Esophagus squamous epithelium (tissue), 5 donors: Measurements from ENCODE around the gene HIVEP1. TPM values are rescaled to one million over a fixed set of nuclear protein-coding genes. Genes with fewer than 3 reads are reported as not detected.

Experiments
- DNase-seq: peaks from one replicate; lab custom pipeline; 2025; lab: John Stamatoyannopoulos, UW
- H3K27ac ChIP-seq, 4 donors: fragments of 200-600 bp; sonication (generic); one replicate each; pipeline ENCODE4 v1.5.1; 2016 to 2019; ENCODE audit warnings: mild to moderate bottlenecking in 1 of 4
- H3K27me3 ChIP-seq, 4 donors: fragments of 200-600 bp; sonication (generic); 1 replicate in 3 of 4; 2 replicates in 1 of 4; pipeline versions ENCODE4 v1.5.1 to v1.6.0; 2017 to 2021; ENCODE audit warnings: antibody characterized with exemption in 1 of 4
- H3K36me3 ChIP-seq, 3 donors: fragments of 200-600 bp; sonication (generic); one replicate each; pipeline ENCODE4 v1.5.1; 2016 to 2019
- H3K4me1 ChIP-seq, 3 donors: fragments of 200-600 bp; sonication (generic); one replicate each; pipeline ENCODE4 v1.5.1; 2017 to 2019
- H3K4me3 ChIP-seq, 4 donors: fragments of 200-600 bp; sonication (generic); 1 replicate in 3 of 4; 2 replicates in 1 of 4; pipeline ENCODE4 v1.5.1; 2016 to 2019; ENCODE audit warnings: mild to moderate bottlenecking in 2 of 4, moderate library complexity in 1 of 4
- H3K9me3 ChIP-seq, 3 donors: fragments of 200-600 bp; sonication (generic); one replicate each; pipeline ENCODE4 v1.5.1; 2016 to 2019
- CTCF ChIP-seq, 6 experiments: fragments of 450-650 bp in 4 of 6; fragments of 200-600 bp in 2 of 6; sonication (generic) in 2 of 6; IDR thresholded peaks; one replicate each; pipeline ENCODE4 v1.5.1; 2016 to 2019; ENCODE audit warnings: antibody characterized with exemption in 6 of 6, mild to moderate bottlenecking in 4 of 6, moderate library complexity in 4 of 6
- POLR2A ChIP-seq, 4 donors: fragments of 450-650 bp; IDR thresholded peaks; one replicate each; pipeline ENCODE4 v1.6.1; 2017; ENCODE audit warnings: antibody characterized with exemption in 4 of 4, mild to moderate bottlenecking in 4 of 4, moderate library complexity in 3 of 4
- WGBS, 2 donors: methylation state at CpG; one replicate each; pipeline ENCODE4 v1.1.5; 2018; 5-methylcytosine and 5-hydroxymethylcytosine counted together
- intact Hi-C: fragments of 100-400 bp; cut with DNase I; formaldehyde crosslinking; loops from one replicate; pipeline ENCODE4 v1.15.0; 2022
- total RNA-seq, 4 donors: library from RNA; depleted of rRNA; stranded (reverse); fragments of >200 nt; gene quantifications; one replicate each; pipeline ENCODE4 v1.1.0, GENCODE V29; 2016
- donor health status: DM: yes; HTN: yes; CAD: no.

HIVEP1 gene
- total RNA-seq, 4 donors from 2014 or later, result 11.0 to 22.3 (median 20.7) TPM

- WGBS, 2 donors, result 76 to 94% methylated on average over 4 of the region's 4 CpGs
- TF ChIP-seq CTCF (IDR thresholded peaks at IDR 0.05) (no peak), POLR2A (IDR thresholded peaks at IDR 0.05) (no peak)
These were observed 153.2 kb downstream of the HIVEP1 start for GRCh38 chr6:12165297-12165696.

GRCh38 chr6:12165722-12166280 lies 153.7 kb downstream of the HIVEP1 start:
- Histone ChIP-seq H3K9me3 (no peaks in the 10 kb centered on the region), H3K4me3 (no peak overlapping the region), H3K27ac (no peak overlapping the region), H3K36me3 (peaks cover 0 to 39% (median 5%) of the 10 kb centered on the region in 3 donors), H3K27me3 (no peaks in the 10 kb centered on the region), H3K4me1 (no peaks in the 10 kb centered on the region)
- no peak for TF ChIP-seq POLR2A (IDR thresholded peaks at IDR 0.05)
- no peak for TF ChIP-seq CTCF (IDR thresholded peaks at IDR 0.05)
- intact Hi-C loops, result no loop called here
- no peak for DNase-seq
- WGBS, 2 donors, result 92 to 94% methylated on average over 5 of the region's 5 CpGs

More at GRCh38 chr6:12165297-12165696, 153.2 kb downstream of the HIVEP1 start:
- H3K27me3 ChIP-seq, result no peaks in the 10 kb centered on the region
- no peak overlapping the region for H3K4me3 ChIP-seq
- peaks cover 0 to 39% (median 5%) of the 10 kb centered on the region in 3 donors for H3K36me3 ChIP-seq
- no peaks in the 10 kb centered on the region for H3K9me3 ChIP-seq
- intact Hi-C loops, result no loop called here
- H3K4me1 ChIP-seq, result no peaks in the 10 kb centered on the region
- no peak for DNase-seq
- H3K27ac ChIP-seq, result no peak overlapping the region

DNA sequence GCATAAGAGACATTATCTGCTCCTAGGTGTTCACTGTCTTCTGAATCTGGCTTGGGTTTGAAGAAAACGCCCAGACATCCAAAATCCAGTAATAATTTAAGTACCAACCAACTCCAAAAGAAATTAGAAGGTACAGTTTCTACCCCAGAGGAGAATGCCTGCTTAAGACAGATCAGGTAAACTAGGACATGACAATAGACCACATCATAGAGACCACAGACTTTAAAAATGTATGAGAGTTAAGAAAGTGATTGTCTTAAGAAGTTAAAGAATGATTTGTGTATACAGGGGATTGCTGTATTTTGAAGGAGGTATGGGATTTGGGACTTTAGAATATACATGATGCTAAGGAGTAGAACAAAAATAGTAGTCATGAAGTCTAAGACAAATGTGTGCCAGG lies 157.3 kb downstream of the HIVEP1 start:
- no peak for DNase-seq
- Histone ChIP-seq H3K27ac (no peak overlapping the region), H3K4me1 (no peaks in the 10 kb centered on the region), H3K9me3 (no peaks in the 10 kb centered on the region), H3K36me3 (peaks cover 0 to 5% (median 0%) of the 10 kb centered on the region in 3 donors), H3K27me3 (no peaks in the 10 kb centered on the region), H3K4me3 (no peak overlapping the region)
- WGBS, 2 donors, result 81 to 89% methylated on average over 1 of the region's 1 CpG
- intact Hi-C loops, result no loop called here
- TF ChIP-seq POLR2A (IDR thresholded peaks at IDR 0.05), result no peak
- no peak for TF ChIP-seq CTCF (IDR thresholded peaks at IDR 0.05)

DNA sequence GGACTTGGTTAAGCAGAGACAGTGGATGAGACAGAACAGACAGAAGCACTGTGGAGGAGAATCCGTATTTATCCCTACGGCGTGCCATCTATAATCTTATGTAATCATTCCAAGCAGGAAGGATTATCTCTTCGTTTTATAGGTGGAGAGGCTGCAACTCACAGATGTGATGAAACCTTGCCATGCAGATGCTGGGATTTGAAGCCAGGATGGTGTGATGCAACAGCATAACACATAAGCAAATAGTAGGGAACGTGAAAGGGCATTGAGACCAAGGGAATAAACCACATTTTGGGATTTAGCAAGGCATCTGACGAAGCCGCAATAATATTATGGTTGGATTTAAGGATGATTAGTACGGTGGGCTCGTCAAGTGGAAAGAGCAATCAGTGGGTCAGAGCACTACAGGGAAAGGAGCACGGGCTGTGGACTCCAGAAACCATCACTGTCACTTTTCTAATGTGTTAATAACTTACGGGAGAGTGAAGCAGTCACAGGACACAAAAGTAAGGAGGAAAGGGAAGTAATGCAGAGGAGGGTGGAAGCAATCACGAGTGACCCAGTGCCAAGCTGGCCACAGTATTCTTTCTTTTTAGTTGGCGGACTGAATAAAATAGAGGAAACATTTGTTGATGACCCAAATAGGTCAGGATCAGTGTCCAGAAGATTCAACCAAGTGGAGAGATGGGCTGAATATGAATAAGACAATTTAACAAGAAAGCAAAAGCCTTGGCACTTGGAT lies 158.4 kb downstream of the HIVEP1 start:
- Histone ChIP-seq H3K27me3 (no peaks in the 10 kb centered on the region), H3K36me3 (no peaks in the 10 kb centered on the region), H3K9me3 (no peaks in the 10 kb centered on the region), H3K4me1 (no peaks in the 10 kb centered on the region), H3K27ac (no peak overlapping the region), H3K4me3 (no peak overlapping the region)
- WGBS, 2 donors, result 76 to 80% methylated on average over 13 of the region's 13 CpGs
- no peak for DNase-seq
- TF ChIP-seq POLR2A (IDR thresholded peaks at IDR 0.05) (no peak), CTCF (IDR thresholded peaks at IDR 0.05) (no peak)
- intact Hi-C loops, result no loop called here

GRCh38 chr6:12171717-12172116 lies 159.6 kb downstream of the HIVEP1 start:
- H3K9me3 ChIP-seq, result peaks cover 0 to 1% (median 0%) of the 10 kb centered on the region in 3 donors
- H3K4me1 ChIP-seq, result no peaks in the 10 kb centered on the region
- intact Hi-C loops, result no loop called here
- DNase-seq, result no peak
- H3K4me3 ChIP-seq, result no peak overlapping the region
- no peak overlapping the region for H3K27ac ChIP-seq
- no peaks in the 10 kb centered on the region for H3K27me3 ChIP-seq
- H3K36me3 ChIP-seq, result no peaks in the 10 kb centered on the region
- 95 to 100% methylated on average over 3 to 5 of the region's 5 CpGs for WGBS, 2 donors
- TF ChIP-seq POLR2A (IDR thresholded peaks at IDR 0.05), result no peak
- TF ChIP-seq CTCF (IDR thresholded peaks at IDR 0.05), result no peak
